Measurements from ENCODE around the gene KIAA0586.

KIAA0586 gene

GRCh38 chr14:58598804-58599525 is 171.4 kb downstream of the KIAA0586 start:
- TF ChIP-seq ZFP30 (CRISPR knock-in tag; IDR thresholded peaks at IDR 0.05), result no peak
- TF ChIP-seq ZNF8 (CRISPR knock-in tag; IDR thresholded peaks at IDR 0.05), result no peak
- TF ChIP-seq CREB5 (CRISPR knock-in tag; IDR thresholded peaks at IDR 0.05; ENCODE audit: low read depth), result no peak
- no peak for TF ChIP-seq ZNF565 (CRISPR knock-in tag; conservative IDR thresholded peaks at IDR 0.05; ENCODE audit: low read depth)
- no peak for TF ChIP-seq RARB (CRISPR knock-in tag; IDR thresholded peaks at IDR 0.05)
- TF ChIP-seq POU6F1 (CRISPR knock-in tag; IDR thresholded peaks at IDR 0.05; ENCODE audit: borderline replicate concordance, low read depth), result no peak
- no peak for TF ChIP-seq PATZ1 (CRISPR knock-in tag; IDR thresholded peaks at IDR 0.05; ENCODE audit: borderline replicate concordance)
- no peak for TF ChIP-seq ZFP3 (CRISPR knock-in tag; IDR thresholded peaks at IDR 0.05)
- TF ChIP-seq OSR1 (CRISPR knock-in tag; IDR thresholded peaks at IDR 0.05), result no peak
- TF ChIP-seq CSDC2 (CRISPR knock-in tag; IDR thresholded peaks at IDR 0.05), result no peak
- TF ChIP-seq PPARA (CRISPR knock-in tag; IDR thresholded peaks at IDR 0.05; ENCODE audit: borderline replicate concordance), result no peak
- TF ChIP-seq TOX (CRISPR knock-in tag; IDR thresholded peaks at IDR 0.05; ENCODE audit: borderline replicate concordance), result no peak
- TF ChIP-seq GLIS3 (CRISPR knock-in tag; IDR thresholded peaks at IDR 0.05), result no peak
- TF ChIP-seq SNAI2 (CRISPR knock-in tag; IDR thresholded peaks at IDR 0.05), result no peak
- no peak for TF ChIP-seq TCF4 (CRISPR knock-in tag; IDR thresholded peaks at IDR 0.05; ENCODE audit: borderline replicate concordance)
- TF ChIP-seq ZNF70 (CRISPR knock-in tag; IDR thresholded peaks at IDR 0.05), result no peak
- no peak for TF ChIP-seq ZC3H10 (CRISPR knock-in tag; IDR thresholded peaks at IDR 0.05)
- TF ChIP-seq CSRNP3 (CRISPR knock-in tag; IDR thresholded peaks at IDR 0.05), result no peak
- no peak for ATAC-seq

GRCh38 chr14:58599707-58600106 is 172.2 kb downstream of the KIAA0586 start:
- no peak for TF ChIP-seq TCF4 (CRISPR knock-in tag; IDR thresholded peaks at IDR 0.05; ENCODE audit: borderline replicate concordance)
- TF ChIP-seq OSR1 (CRISPR knock-in tag; IDR thresholded peaks at IDR 0.05), result no peak
- TF ChIP-seq POU6F1 (CRISPR knock-in tag; IDR thresholded peaks at IDR 0.05; ENCODE audit: borderline replicate concordance, low read depth), result no peak
- no peak for TF ChIP-seq CSRNP3 (CRISPR knock-in tag; IDR thresholded peaks at IDR 0.05)
- TF ChIP-seq PATZ1 (CRISPR knock-in tag; IDR thresholded peaks at IDR 0.05; ENCODE audit: borderline replicate concordance), result no peak
- no peak for TF ChIP-seq ZC3H10 (CRISPR knock-in tag; IDR thresholded peaks at IDR 0.05)
- TF ChIP-seq GLIS3 (CRISPR knock-in tag; IDR thresholded peaks at IDR 0.05), result no peak
- no peak for TF ChIP-seq TSHZ2 (CRISPR knock-in tag; IDR thresholded peaks at IDR 0.05)
- TF ChIP-seq RARB (CRISPR knock-in tag; IDR thresholded peaks at IDR 0.05), result no peak
- TF ChIP-seq ZNF8 (CRISPR knock-in tag; IDR thresholded peaks at IDR 0.05), result no peak
- TF ChIP-seq ESRRG (CRISPR knock-in tag; IDR thresholded peaks at IDR 0.05), result no peak
- no peak for TF ChIP-seq CSDC2 (CRISPR knock-in tag; IDR thresholded peaks at IDR 0.05)
- TF ChIP-seq ZNF70 (CRISPR knock-in tag; IDR thresholded peaks at IDR 0.05), result no peak
- no peak for TF ChIP-seq CREB5 (CRISPR knock-in tag; IDR thresholded peaks at IDR 0.05; ENCODE audit: low read depth)
- no peak for TF ChIP-seq SNAI2 (CRISPR knock-in tag; IDR thresholded peaks at IDR 0.05)
- no peak for TF ChIP-seq TOX (CRISPR knock-in tag; IDR thresholded peaks at IDR 0.05; ENCODE audit: borderline replicate concordance)
- no peak for ATAC-seq

Measured in SK-N-SH treated with all-trans-retinoic acid at 6 μM for 48 hours (cell line).